ENCODE measurements around the gene PAIP1. TPM values are rescaled to one million over a fixed set of nuclear protein-coding genes. Genes with fewer than 3 reads are reported as not detected.

PAIP1 gene
- total and polyA plus RNA-seq, 12 donors = 54.8 to 262 (median 84.6) TPM

DNA sequence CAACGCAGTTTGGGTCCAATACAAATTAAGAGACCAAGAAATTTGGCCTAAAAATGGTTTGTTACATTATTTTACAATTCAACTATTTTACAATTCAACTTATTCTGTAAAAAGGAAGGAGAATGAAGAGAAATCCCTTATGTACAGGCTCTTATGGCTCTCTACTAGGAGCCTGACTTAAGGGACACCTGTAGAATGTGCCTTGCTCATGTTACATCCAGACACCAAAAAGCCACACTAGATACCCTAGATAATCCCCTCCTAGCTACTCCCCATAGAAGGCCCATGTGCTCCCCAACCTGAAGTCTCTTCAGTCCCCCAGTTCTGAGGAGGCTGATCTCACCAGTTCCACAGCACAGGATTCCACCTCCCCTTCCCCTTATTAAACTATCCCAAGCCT, 32.0 kb upstream of the PAIP1 start:
- Histone ChIP-seq H3K27me3 (no peaks in the 10 kb centered on the region), H3K4me3 (no peak overlapping the region), H3K36me3 (replicated peaks in 1 of 2) (no peaks in the 10 kb centered on the region), H3K4me1 (replicated peaks in 1 of 2) (no peaks in the 10 kb centered on the region), H3K27ac (no peak overlapping the region), H3K9me3 (replicated peaks in 1 of 3) (no peaks in the 10 kb centered on the region)
- intact Hi-C loops (cut with DNase I) = no loop called here
- WGBS, 4 donors = 0 to 38% (median 29%) methylated on average over 1 of the region's 1 CpG
- DNase-seq = no peak
- TF ChIP-seq, protein P1, sequence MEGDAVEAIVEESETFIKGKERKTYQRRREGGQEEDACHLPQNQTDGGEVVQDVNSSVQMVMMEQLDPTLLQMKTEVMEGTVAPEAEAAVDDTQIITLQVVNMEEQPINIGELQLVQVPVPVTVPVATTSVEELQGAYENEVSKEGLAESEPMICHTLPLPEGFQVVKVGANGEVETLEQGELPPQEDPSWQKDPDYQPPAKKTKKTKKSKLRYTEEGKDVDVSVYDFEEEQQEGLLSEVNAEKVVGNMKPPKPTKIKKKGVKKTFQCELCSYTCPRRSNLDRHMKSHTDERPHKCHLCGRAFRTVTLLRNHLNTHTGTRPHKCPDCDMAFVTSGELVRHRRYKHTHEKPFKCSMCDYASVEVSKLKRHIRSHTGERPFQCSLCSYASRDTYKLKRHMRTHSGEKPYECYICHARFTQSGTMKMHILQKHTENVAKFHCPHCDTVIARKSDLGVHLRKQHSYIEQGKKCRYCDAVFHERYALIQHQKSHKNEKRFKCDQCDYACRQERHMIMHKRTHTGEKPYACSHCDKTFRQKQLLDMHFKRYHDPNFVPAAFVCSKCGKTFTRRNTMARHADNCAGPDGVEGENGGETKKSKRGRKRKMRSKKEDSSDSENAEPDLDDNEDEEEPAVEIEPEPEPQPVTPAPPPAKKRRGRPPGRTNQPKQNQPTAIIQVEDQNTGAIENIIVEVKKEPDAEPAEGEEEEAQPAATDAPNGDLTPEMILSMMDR (IDR thresholded peaks at IDR 0.05) = no peak
- no peak for TF ChIP-seq POLR2A (IDR thresholded peaks at IDR 0.05)

GRCh38 chr5:43584166-43584699, 27.4 kb upstream of the PAIP1 start:
- intact Hi-C loops (cut with DNase I) = no loop called here
- WGBS, 4 donors = 83 to 90% (median 84%) methylated on average over 1 of the region's 1 CpG
- Histone ChIP-seq H3K27ac (no peak overlapping the region), H3K4me1 (replicated peaks in 1 of 2) (no peaks in the 10 kb centered on the region), H3K4me3 (no peak overlapping the region), H3K9me3 (replicated peaks in 1 of 3) (no peaks in the 10 kb centered on the region), H3K27me3 (no peaks in the 10 kb centered on the region), H3K36me3 (replicated peaks in 1 of 2) (no peaks in the 10 kb centered on the region)
- no peak for DNase-seq
- no peak for TF ChIP-seq POLR2A (IDR thresholded peaks at IDR 0.05)
- TF ChIP-seq, protein P1 (IDR thresholded peaks at IDR 0.05) = no peak

DNA sequence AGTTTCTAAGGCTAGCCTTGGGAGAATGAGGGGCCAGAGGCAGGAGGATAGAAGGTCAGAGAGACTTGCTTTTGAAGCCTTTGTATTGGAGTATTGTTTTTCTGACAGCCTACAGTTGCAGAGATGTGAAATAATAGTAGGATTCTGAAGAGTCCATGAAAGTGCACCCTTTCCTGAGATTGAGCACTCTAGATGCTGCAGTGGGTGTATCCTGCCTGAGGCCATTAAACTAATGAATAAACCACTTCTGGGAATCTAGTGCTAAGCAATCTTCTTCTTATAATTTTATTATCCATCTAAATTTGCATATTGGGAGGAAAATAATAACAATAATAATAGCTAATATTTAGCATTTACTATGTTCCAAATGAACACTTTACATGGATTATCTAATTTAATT, 26.8 kb upstream of the PAIP1 start:
- no peaks in the 10 kb centered on the region for H3K9me3 ChIP-seq (replicated peaks in 1 of 3)
- no peaks in the 10 kb centered on the region for H3K4me1 ChIP-seq (replicated peaks in 1 of 2)
- no peak overlapping the region for H3K27ac ChIP-seq
- H3K4me3 ChIP-seq = no peak overlapping the region
- H3K27me3 ChIP-seq = no peaks in the 10 kb centered on the region
- intact Hi-C loops (cut with DNase I) = no loop called here
- H3K36me3 ChIP-seq (replicated peaks in 1 of 2) = no peaks in the 10 kb centered on the region
- no peak for TF ChIP-seq POLR2A (IDR thresholded peaks at IDR 0.05)
- TF ChIP-seq, protein P1 (IDR thresholded peaks at IDR 0.05) = no peak
- DNase-seq = no peak

DNA sequence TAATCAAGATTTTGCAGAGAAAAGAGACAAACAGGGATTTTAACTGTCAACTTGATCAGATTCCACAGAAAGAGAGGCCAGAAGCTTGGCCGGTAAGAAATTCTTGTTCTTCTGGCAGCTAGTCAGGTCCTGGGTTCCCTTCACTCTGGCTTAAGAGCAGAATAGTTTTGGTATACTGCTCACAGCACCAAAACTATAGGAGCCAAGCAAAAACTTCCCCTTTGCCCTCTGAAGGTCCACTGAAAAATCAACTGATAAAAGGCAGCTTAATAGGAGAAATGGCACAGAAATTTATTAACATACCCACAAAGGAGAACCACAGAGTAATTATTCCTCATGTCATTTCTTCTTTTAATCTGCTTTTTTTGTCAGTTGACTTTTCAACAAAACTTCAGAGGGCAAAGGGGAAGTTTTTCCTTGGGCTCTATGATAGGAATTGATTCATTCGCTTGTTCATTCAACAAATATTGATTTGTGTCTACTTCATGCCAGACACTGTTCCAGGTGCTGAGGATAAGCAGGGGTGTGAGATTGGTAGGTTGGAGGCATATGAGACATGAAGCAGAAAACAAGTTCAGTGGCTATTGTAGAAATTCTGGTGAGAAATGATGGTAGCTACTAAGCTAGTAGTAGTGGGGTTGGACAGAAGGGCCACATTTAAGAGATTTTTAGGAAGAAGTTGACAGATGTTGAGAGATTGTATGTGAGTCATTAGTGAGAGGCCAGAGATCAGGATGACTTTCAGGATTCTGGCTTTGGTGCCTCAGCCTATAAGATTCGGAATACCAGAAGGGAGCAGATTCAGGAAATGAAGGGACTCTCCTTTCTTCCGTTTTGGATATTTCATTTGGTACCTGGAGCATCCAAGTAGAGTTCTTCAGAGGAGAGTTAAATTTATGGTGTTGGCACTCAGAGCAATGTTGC, 25.5 kb upstream of the PAIP1 start:
- intact Hi-C loops (cut with DNase I) = no loop called here
- TF ChIP-seq, protein P1 (IDR thresholded peaks at IDR 0.05) = no peak
- no peak for TF ChIP-seq POLR2A (IDR thresholded peaks at IDR 0.05)
- DNase-seq = no peak
- no peaks in the 10 kb centered on the region for H3K27me3 ChIP-seq
- no peaks in the 10 kb centered on the region for H3K36me3 ChIP-seq (replicated peaks in 1 of 2)
- H3K27ac ChIP-seq = no peak overlapping the region
- WGBS, 4 donors = 81 to 90% (median 87%) methylated on average over 4 of the region's 4 CpGs
- no peaks in the 10 kb centered on the region for H3K9me3 ChIP-seq (replicated peaks in 1 of 3)
- H3K4me1 ChIP-seq (replicated peaks in 1 of 2) = no peaks in the 10 kb centered on the region
- no peak overlapping the region for H3K4me3 ChIP-seq
